ENCODE measurements around the gene CYYR1. TPM values are rescaled to one million over a fixed set of nuclear protein-coding genes. Genes with fewer than 3 reads are reported as not detected.

Gene CYYR1
- total RNA-seq, 1 donor from 2014 or later = 24.7 TPM

DNA sequence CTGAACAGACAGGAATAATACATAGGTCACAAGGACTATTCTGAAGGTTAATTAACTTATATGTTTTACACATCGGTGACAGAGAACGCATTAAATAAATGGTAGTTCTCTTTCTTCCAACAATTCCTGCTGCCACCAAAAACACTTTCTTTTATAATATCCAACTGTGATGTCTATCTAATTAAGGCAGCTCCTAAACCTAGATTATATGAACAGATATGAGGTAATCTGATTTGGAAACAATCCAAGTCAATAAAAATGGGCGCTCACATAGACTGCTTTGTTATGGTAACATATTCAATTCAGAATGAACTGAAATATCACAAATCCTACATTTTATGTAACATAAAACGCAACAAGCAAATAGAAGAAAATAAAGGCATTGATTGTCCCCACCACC lies 16.0 kb downstream of the CYYR1 start:
- no peak for DNase-seq
- no peak for ATAC-seq (ENCODE audit: poor library complexity)
- intact Hi-C loops (cut with DNase I) = no loop called here

DNA sequence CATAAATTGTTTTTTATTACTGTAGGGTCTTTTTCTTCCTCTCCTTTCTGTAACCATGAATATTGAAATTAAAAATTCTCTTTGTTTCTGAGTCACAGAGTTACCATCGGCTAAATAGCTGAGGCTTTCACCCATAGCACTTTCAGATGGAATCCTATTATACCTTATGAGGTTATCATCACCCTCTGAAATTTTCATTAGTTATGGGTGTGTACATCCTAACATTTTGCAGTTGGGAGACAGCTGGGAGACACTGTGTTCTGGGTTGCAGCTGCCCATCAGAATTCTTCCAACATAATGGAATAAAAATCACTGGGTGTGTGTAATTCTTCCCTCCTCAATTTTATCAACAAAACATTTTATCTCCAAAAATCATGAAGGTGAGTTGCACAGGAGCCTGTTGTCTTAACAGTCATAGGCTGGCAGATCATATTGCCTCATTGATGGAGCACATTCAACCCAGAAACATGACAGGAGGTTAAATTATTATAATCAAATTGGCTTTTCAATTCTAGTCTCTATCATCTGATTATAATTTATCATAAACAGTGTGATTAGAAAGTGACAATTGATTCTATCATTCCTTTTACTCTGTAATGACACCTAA lies 17.4 kb downstream of the CYYR1 start:
- intact Hi-C loops (cut with DNase I) = no loop called here
- DNase-seq (no peak), ATAC-seq (ENCODE audit: poor library complexity) (no peak)

DNA sequence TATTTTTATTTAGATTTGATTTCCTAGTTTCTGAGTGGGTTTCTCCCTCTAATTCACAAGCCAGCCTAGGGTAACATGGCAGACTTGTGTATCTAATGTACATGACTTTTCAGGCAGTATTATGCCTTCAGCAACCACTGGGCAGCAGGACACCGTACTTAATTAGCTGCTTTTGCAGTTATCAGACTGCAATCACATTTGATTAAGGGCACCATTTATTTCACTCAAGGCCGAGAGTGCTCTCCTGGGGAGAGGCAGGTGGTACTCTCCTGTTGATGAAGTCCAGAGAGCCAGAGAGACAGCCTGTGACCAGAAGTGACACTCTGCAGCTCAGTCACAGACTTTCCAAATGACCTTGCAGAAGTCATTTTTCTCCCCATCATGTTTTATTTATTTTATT lies 18.7 kb downstream of the CYYR1 start:
- no peak for DNase-seq

DNA sequence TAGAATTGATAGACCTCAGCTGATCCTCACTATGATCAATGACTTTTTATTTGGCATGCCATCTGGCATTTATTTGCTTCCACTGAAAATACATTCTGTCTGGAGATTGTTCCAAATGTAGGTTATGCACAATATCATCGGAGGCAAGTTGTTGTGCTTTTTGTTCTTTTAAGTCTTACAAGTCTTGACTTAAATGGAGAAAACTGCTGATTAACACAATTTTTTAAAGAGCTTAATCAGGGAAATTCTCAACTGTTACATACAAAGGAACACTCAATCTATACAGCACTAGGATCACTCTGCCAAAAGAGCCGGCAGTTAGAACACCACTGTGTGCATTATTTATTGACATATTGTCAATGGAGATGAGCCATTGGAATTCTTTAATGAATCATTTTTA lies 19.2 kb downstream of the CYYR1 start:
- ATAC-seq (ENCODE audit: poor library complexity) (no peak), DNase-seq (no peak)
- intact Hi-C loops (cut with DNase I) = no loop called here

More for the DNA sequence above, 18.7 kb downstream of the CYYR1 start:
- no peak for ATAC-seq (ENCODE audit: poor library complexity)
- intact Hi-C loops (cut with DNase I) = no loop called here

DNA sequence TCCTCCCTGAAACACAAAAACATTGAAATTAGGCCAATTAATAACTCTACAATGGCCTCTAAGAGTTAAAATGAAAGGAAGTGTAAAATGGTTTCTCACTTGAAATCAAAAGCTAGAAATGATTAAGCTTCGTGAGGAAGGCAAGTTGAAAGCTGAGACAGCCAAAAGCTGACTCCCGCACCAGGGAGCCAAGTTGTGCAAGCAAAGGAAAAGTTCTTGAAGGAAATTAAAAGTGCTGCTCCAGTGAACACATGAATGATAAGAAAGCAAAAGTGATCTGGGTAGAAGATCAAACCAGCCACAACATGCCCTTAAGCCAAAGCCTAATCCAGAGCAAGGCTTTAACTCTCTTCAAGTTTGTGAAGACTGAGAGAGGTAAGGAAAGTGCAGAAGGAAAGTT lies 22.8 kb downstream of the CYYR1 start:
- intact Hi-C loops (cut with DNase I) = no loop called here
- DNase-seq (no peak), ATAC-seq (ENCODE audit: poor library complexity) (no peak)

DNA sequence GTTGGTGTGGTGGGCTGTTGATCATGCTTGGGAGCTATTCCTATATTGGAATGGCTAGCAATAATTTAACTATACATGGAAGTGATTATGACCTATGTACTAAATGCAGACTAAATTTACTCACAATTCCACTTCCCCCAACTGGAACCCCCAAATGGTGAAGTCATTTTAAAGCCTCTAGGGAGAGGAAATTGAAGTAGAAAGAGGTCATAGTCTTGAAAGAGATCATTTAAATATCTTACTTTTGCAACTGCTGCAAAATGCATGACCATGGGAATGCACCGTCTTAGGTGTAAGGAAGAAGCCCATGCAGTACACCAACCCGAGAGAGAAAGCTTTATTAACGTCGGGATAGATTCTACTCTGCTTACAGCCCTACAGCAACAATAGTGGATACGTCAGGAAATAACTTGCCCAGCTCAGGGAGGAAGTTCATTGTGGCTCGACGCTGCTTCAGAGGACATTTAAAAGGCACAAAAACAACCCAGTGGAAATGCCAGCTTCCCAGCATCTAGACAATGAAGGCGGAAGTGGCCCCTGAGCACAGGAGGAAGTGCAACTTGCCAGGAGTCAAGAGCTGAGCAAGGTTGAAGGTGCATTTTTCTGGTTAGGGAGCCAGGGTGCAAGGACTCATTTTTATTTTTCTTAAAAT lies 26.5 kb downstream of the CYYR1 start:
- peak; percentile 68 for ATAC-seq (ENCODE audit: poor library complexity)
- DNase-seq = peak; percentile 39
- intact Hi-C loops (cut with DNase I) = no loop called here

DNA sequence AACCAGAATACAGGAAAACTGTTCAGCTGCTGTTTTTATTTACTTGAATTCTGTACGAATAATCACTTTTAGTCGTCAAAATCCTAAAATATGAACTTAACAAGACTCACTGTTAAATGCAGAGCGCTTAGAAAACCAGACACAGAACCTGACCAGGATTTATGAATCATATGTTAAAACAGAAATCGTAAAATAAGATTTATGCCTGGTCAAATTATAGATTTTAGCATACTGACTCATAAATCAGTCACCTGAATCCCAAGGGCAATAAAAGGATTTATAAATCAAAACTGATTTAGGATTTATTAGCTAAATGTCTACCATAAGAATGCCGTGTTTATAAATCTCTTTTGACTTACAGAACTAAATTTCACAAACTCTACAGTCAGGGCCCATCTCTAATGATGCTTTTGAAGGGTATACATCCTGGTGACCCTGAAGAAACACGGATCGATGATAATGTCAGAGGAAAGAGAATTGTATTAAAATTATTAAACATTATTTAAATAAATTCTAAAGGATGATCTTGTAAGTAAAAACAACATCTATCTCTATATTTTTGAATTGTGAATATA lies 28.8 kb downstream of the CYYR1 start:
- DNase-seq = no peak
- no peak for ATAC-seq (ENCODE audit: poor library complexity)
- intact Hi-C loops (cut with DNase I) = no loop called here

DNA sequence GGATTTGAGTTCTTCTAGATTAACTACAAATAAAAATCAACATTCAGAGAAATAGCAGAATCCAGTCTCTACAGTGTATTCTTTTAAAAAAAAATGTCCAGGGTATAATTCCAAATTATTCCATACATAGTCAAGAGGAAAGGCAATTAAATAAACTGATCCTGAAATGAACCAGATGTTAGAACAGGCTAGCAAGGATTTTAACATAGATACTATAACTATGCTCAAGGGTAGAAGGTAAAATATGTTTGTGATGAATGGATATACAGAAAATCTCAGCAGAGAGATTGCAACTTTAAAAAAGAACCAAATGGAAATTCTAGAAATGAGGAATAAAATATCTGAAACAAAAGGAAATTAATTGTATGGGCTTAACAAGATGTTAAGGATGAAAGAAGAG lies 32.4 kb downstream of the CYYR1 start:
- ATAC-seq (ENCODE audit: poor library complexity) (no peak), DNase-seq (no peak)
- intact Hi-C loops (cut with DNase I) = no loop called here

DNA sequence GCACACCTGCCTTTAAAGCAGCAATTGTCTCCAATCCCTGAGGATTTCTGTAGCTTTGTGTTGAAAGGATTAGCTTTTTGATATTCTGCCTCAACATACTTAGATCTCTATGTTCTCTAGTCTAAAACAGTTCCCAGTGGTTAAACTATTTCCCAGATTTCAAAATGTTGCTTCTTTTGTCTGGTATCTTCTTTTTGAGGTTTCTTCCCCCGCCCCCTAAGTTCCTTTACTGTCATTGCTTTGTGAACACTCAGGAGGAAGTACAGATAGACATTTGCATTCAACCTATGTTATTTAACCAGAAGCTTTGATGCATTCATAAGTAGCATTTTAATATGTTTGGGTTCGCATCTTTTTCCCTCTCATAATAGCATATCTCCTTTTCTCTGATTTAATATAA lies 33.5 kb downstream of the CYYR1 start:
- intact Hi-C loops (cut with DNase I) = no loop called here
- ATAC-seq (ENCODE audit: poor library complexity) = no peak
- DNase-seq = no peak

DNA sequence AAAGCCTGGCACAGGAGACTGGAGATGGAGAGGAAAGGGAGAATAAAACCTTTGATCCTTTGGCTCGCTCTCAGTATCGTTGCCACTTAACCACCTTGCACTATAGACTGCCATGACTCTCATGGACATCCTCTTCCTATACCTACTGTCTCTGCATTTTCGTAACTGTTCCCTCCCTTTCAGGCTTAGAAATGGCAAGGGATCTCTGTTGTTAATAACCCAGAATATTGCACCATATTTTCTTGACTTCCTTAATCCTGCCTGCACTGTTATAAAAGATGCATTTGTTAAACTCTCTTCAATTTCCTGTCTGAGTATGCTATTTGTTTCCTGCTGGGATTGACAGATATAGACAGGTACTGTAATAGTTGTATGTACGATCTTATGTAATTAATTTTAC lies 38.6 kb downstream of the CYYR1 start:
- DNase-seq (no peak), ATAC-seq (ENCODE audit: poor library complexity) (no peak)
- intact Hi-C loops (cut with DNase I) = no loop called here

DNA sequence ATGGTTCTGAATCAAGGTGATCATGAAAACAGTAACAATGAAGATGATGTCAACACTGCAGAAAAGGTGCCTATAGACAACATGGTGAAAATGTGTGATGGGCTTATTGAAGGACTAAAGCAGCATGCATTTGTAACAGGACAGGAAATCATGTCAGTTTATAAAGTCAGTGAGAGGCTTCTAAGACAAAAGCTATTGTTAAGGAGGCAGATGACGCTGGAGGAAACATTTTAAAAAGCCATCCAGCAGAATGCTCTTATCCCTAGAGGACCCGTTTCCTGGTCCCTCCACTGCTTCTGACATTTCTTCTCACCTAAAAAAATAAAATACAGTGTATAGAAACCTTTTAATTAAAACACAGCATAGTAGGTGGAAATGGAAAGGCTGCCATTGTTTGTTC lies 40.9 kb downstream of the CYYR1 start:
- DNase-seq = no peak
- intact Hi-C loops (cut with DNase I) = no loop called here
- ATAC-seq (ENCODE audit: poor library complexity) = no peak

DNA sequence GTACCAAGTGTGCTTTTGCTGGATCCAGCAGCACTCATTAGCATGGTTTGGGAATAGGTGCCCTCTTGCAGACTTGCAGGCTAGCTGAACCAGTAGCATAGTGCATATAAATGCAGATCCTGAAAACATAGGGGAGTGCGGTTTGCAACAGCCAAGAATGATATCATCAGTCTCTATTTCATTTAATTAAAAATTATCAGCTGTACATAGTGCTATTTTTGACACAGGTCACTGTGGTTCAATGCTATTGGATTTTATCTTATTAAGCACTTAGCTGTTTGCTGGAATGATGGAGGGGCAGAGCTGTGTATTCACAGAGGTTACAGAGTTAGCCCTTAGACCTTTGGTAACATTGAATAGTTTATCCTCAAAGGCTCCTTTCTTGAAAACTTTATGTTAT lies 43.6 kb downstream of the CYYR1 start:
- ATAC-seq (ENCODE audit: poor library complexity) (no peak), DNase-seq (no peak)
- intact Hi-C loops (cut with DNase I) = no loop called here

DNA sequence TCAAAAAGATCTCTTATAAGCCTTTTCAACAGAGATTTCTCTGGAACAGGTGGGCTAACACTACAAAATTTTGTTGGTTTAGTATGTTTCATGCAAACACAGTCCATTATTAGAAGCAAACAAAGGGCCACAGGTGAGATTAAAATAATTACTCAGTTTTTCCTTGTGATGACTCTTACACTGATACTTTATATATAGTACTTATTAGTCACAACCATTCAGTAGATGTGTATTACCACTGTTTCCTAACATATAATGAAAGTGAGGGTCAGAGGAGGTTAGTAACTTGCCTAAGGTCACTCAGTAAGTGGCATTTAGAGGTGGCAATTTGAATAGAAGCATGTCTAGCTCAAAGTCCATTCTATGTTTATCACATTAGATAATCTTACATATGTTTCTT lies 44.2 kb downstream of the CYYR1 start:
- DNase-seq = no peak
- ATAC-seq (ENCODE audit: poor library complexity) = no peak
- intact Hi-C loops (cut with DNase I) = no loop called here

DNA sequence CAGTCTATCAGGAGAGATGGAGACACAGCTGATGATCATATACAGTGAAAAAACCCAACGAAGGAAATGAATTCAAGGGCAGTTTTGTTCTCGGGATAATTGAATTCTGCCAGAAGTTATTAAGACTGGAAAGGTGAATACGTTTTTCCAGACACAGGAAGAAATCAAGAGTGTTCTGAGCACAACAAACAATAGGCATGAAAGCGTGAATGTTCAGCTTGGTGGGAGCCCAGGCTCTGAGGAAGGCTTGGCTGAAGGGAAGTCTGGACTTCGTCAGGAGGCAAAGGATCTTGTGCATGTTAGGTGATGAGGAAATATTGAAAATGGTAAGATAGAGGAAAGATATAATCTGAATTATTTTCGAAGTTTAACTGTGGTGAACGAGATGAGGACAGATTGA lies 50.4 kb downstream of the CYYR1 start:
- intact Hi-C loops (cut with DNase I) = no loop called here

DNA sequence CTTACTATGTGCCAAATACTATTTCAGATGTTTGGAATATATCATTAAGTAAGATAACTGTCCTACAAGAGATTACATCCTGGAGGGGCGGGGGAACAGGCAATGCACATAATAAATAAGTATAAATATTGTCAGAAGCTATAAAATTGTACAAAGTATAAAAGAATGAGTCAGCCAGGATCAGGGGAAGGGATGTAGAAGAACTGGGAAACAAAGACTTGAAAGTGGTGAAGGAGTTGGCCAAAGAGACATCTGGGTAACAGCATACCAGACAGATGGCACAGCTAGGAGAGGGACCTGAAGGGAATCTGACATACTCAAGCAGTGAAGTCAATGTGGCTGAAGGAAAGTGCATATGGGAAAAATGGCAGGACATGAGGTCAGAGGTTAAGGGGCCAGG lies 53.9 kb downstream of the CYYR1 start:
- intact Hi-C loops (cut with DNase I) = no loop called here
- DNase-seq (no peak), ATAC-seq (ENCODE audit: poor library complexity) (no peak)

More for the DNA sequence above, 50.4 kb downstream of the CYYR1 start:
- DNase-seq (no peak), ATAC-seq (ENCODE audit: poor library complexity) (no peak)

DNA sequence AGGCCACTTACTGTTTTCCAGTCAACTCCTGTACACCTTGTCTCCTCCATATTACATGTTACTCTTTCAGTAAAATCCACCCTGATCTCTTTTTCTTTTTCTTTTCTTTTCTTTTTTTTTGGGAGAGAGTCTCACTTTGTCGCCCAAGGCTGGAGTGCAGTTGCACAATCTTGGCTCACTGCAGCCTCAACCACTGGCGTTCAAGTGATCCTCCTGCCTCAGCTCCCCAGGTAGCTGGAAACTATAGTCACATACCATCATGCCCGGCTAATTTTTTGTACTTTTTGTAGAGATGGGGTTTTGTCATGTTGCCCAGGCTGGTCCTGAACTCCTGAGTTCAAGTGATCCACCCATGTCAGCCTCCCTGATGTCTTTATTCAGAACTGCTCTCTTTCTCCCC lies 57.8 kb downstream of the CYYR1 start:
- no peak for ATAC-seq (ENCODE audit: poor library complexity)
- no peak for DNase-seq
- intact Hi-C loops (cut with DNase I) = no loop called here

DNA sequence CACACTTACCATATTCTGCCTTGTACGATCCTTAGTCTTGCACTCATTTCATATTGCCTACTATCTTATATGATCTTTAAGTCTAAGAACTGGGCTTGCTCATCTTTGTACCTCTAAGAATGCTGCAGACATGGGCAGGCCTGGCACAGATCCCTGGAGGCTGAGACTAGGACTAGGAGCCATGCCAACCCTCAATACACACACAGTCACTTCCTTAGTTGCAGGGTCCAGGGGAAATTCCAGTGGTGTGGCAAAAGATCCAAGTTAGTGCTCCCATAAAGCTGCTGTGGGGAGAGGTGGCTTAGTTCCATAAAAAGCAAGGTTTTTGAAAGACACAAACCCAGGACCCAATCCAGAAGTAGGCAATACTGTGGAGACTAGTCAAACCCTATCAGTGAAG lies 59.9 kb downstream of the CYYR1 start:
- intact Hi-C loops (cut with DNase I) = no loop called here
- ATAC-seq (ENCODE audit: poor library complexity) (no peak), DNase-seq (no peak)

DNA sequence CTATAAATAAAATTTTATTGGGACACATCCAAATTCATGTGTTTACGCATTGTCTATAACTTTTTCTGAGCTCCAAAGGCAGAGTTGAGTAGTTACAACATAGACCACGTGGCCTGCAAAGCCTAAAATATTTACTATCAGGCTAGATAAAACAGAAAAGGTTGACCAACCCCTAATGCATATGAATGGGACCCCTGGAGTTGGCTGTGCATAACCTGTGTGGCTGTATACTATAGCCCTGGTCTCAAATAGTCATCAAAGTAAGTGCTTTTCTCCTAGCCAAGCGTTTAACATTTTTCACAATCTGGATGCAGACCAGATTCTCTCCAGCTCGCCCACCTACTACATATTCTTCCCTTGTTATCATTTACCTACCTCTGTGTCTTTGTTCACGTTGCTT lies 60.4 kb downstream of the CYYR1 start:
- intact Hi-C loops (cut with DNase I) = no loop called here
- no peak for DNase-seq
- no peak for ATAC-seq (ENCODE audit: poor library complexity)

DNA sequence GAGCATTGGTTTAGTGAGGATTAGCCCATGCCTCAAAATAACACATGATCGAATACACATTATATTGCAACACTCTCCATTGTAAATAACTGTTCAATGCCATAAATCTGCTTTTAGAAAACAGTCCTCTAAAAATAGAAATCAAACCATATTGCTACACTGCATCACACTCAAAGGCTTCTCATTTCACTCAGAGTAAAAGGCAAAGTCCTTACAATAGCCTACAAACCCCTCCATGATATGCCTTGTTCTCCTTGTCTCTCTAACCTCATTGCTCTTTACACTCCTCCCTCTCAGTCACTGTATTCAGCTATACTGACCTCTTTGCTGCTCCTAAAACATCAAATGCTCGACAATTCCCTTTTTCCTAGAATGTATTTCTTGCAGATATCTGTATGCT lies 64.2 kb downstream of the CYYR1 start:
- DNase-seq (no peak), ATAC-seq (ENCODE audit: poor library complexity) (no peak)
- intact Hi-C loops (cut with DNase I) = no loop called here

DNA sequence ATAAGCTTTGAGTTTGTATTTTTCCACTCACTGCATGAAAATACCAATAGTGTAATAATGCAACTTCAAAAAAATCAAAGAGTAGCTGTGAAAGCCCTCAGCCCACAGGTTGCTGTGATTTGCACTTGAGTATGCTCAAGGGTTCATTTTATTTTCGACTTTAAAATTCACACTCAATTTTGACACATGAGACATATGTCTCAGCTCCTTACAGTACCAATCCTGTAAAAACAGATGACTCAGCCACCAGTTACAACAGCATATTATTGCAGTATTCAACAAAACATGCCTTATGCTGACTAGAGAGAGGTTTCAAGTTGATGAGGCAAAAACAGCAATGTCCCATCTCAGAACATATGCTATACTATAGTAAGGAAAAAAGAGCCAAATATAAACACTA lies 66.1 kb downstream of the CYYR1 start:
- ATAC-seq (ENCODE audit: poor library complexity) = no peak
- no peak for DNase-seq
- intact Hi-C loops (cut with DNase I) = no loop called here

DNA sequence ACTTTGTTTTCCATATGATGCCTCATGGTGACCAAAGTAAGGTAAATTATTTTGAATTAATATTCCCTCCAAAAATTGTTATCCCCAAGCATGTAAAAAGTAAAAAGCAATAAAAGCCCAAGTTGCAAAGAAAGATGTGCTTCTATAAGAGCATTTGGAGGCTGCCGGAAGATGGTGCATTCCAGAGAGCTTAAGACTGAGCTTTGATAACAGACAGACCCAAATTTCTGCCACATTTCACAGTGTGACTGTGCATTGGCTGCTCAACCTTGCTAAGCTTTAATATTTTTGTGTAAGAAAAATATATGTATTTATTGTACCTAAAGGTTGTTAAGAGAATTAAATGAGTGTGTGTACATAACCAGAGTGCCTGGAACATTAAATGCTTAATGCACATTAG lies 67.9 kb downstream of the CYYR1 start:
- DNase-seq = no peak
- intact Hi-C loops (cut with DNase I) = no loop called here
- no peak for ATAC-seq (ENCODE audit: poor library complexity)
